ENCODE data around the gene SLC9C2. TPM values are rescaled to one million over a fixed set of nuclear protein-coding genes. Genes with fewer than 3 reads are reported as not detected.
"Not testable (repeated sequence)": the region's sequence is repeated elsewhere in the genome, so short reads cannot be mapped to it uniquely, and the experiment has no call there.

SLC9C2 gene
- total and polyA plus RNA-seq, 2 donors (not counting 1 experiment from before 2014, with no cell fraction given), result not detected

DNA sequence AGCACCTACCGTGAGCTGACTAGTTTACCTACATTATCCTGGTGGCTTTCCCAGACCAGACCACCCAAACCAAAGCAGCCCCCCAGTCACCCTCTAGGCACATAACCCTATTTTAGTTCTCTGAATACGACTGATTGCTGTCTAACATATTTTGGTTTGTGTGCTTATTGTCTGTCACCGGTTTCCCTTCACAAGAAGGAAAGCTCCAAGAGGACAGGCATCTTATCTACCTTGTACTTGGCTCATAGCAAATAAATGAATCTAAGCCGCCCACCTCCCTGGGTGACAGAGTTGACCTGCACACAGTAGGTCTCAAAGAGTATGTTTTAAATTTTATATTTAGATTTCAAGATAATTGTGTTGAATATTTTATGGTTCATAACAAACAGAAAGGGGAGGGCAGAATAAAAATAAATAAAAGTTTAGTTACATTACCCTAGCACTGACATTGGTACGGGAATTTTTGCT lies 126.6 kb downstream of the SLC9C2 start:
- Histone ChIP-seq H3K9ac (ENCODE audit: insufficient read depth, low read length) (peak overlapping the region; percentile 74), H2AFZ (ENCODE audit: low read length) (peak overlapping the region; percentile 76), H3K9me3 (ENCODE audit: control insufficient read depth, insufficient read depth, low read depth, low read length) (no peaks in the 10 kb centered on the region), H3K36me3 (ENCODE audit: control insufficient read depth, insufficient read depth, low read length) (peaks cover 2% of the 10 kb centered on the region), H4K20me1 (ENCODE audit: control insufficient read depth, extremely low read depth, insufficient read depth, low read length) (no peaks in the 10 kb centered on the region), H3K27me3 (ENCODE audit: control insufficient read depth, insufficient read depth, low read length) (no peaks in the 10 kb centered on the region), H3K4me3 (replicated peaks in 1 of 4; ENCODE audit: control extremely low read depth in 1 of 4, insufficient read depth in 1 of 4, low read depth in 3 of 4, low read length in 4 of 4) (peak overlapping the region; percentile 66 to 77 (median 71)), H3K79me2 (ENCODE audit: control insufficient read depth, insufficient read depth, low read length) (peaks cover 39% of the 10 kb centered on the region), H3K27ac (ENCODE audit: insufficient read depth, low read length) (peak overlapping the region; percentile 84), H3K4me2 (ENCODE audit: extremely low read depth, insufficient read depth, low read length) (peak overlapping the region; percentile 97), H3K4me1 (ENCODE audit: control insufficient read depth, extremely low read depth, insufficient read depth, low read length) (peaks cover 12% of the 10 kb centered on the region)
- DNase-seq (ENCODE audit: low read depth in 2 of 2), result no peak
- TF ChIP-seq EZH2 (IDR thresholded peaks at IDR 0.05; ENCODE audit: low read length, missing control alignments), result no peak
- TF ChIP-seq CTCF (conservative IDR thresholded peaks at IDR 0.05 in 1 of 2, IDR thresholded peaks at IDR 0.05 in 1 of 2; ENCODE audit: low read depth in 1 of 2, low read length in 2 of 2), result no peak

DNA sequence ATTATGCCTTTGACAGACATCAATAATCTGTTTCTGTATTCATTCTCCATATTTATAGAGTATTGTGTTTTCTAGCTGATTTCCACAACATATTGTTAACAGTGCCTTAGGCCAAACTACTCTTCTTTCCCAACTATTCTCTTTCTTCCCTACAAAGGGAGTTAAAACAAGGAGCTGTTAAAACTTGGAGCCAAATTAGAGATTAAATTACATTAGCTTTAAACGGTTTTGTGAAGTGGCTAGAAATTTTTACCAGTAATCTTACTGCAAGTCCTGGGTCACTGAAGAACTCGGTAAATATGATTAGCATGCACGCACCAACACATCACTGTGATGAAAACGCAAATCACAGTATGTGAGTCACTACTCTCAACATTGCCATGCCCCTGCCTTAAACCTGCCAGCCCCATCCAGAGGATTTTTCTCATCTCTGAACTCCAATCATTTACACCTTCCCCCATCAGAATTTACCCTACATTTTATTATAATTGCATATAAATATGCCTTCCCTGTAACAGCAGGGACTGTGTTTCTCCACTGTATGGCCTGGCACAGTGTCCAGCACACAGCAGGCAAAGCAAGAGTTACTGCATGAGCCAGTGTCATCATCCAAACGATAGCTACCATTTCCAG lies 127.2 kb downstream of the SLC9C2 start:
- H2AFZ ChIP-seq (ENCODE audit: low read length), result no peak overlapping the region
- peaks cover 12% of the 10 kb centered on the region for H3K4me1 ChIP-seq (ENCODE audit: control insufficient read depth, extremely low read depth, insufficient read depth, low read length)
- no peaks in the 10 kb centered on the region for H3K9me3 ChIP-seq (ENCODE audit: control insufficient read depth, insufficient read depth, low read depth, low read length)
- peak; percentile 80 to 83 for DNase-seq (ENCODE audit: low read depth in 2 of 2)
- H3K9ac ChIP-seq (ENCODE audit: insufficient read depth, low read length), result no peak overlapping the region
- peak overlapping the region; percentile 97 for H3K4me2 ChIP-seq (ENCODE audit: extremely low read depth, insufficient read depth, low read length)
- H3K27me3 ChIP-seq (ENCODE audit: control insufficient read depth, insufficient read depth, low read length), result no peaks in the 10 kb centered on the region
- TF ChIP-seq EZH2 (IDR thresholded peaks at IDR 0.05; ENCODE audit: low read length, missing control alignments) (no peak), CTCF (conservative IDR thresholded peaks at IDR 0.05 in 1 of 2, IDR thresholded peaks at IDR 0.05 in 1 of 2; ENCODE audit: low read depth in 1 of 2, low read length in 2 of 2) (no peak)
- H3K36me3 ChIP-seq (ENCODE audit: control insufficient read depth, insufficient read depth, low read length), result no peaks in the 10 kb centered on the region
- H3K27ac ChIP-seq (ENCODE audit: insufficient read depth, low read length), result peak overlapping the region; percentile 84
- H4K20me1 ChIP-seq (ENCODE audit: control insufficient read depth, extremely low read depth, insufficient read depth, low read length), result no peaks in the 10 kb centered on the region
- peak overlapping the region; percentile 66 to 77 (median 71) for H3K4me3 ChIP-seq (replicated peaks in 1 of 4; ENCODE audit: control extremely low read depth in 1 of 4, insufficient read depth in 1 of 4, low read depth in 3 of 4, low read length in 4 of 4)
- peaks cover 37% of the 10 kb centered on the region for H3K79me2 ChIP-seq (ENCODE audit: control insufficient read depth, insufficient read depth, low read length)

DNA sequence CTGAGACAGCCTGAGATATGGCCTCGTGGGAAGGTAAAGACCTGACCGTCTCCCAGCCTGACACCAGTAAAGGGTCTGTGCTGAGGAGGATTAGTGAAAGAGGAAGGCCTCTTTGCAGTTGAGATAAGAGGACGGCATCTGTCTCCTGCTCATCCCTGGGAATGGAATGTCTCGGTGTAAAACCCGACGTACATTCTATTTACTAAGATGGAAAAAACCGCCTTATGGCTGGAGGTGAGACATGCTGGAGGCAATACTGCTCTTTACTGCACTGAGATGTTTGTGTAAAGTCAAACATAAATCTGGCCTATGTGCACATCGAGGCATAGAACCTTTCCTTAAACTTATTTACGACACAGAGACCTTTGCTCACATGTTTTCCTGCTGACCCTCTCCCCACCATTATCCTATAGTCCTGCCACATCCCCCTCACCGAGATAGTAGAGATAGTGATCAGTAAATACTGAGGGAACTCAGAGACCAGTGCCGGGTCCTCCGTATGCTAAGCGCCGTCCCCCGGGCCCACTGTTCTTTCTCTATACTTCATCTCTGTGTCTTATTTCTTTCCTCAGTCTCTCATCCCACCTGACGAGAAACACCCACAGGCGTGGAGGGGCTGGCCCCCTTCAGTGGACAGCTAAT lies 128.0 kb downstream of the SLC9C2 start:
- peak overlapping the region; percentile 97 for H3K4me2 ChIP-seq (ENCODE audit: extremely low read depth, insufficient read depth, low read length)
- peak overlapping the region in 3 of 4 experiments; percentile 66 to 77 (median 71) for H3K4me3 ChIP-seq (replicated peaks in 1 of 4; ENCODE audit: control extremely low read depth in 1 of 4, insufficient read depth in 1 of 4, low read depth in 3 of 4, low read length in 4 of 4)
- peaks cover 31% of the 10 kb centered on the region for H3K79me2 ChIP-seq (ENCODE audit: control insufficient read depth, insufficient read depth, low read length)
- not testable (repeated sequence) for H4K20me1 ChIP-seq (ENCODE audit: control insufficient read depth, extremely low read depth, insufficient read depth, low read length); H3K27me3 ChIP-seq (ENCODE audit: control insufficient read depth, insufficient read depth, low read length); DNase-seq (ENCODE audit: low read depth in 2 of 2); H3K36me3 ChIP-seq (ENCODE audit: control insufficient read depth, insufficient read depth, low read length); H3K4me1 ChIP-seq (ENCODE audit: control insufficient read depth, extremely low read depth, insufficient read depth, low read length); H2AFZ ChIP-seq (ENCODE audit: low read length); H3K9ac ChIP-seq (ENCODE audit: insufficient read depth, low read length); H3K9me3 ChIP-seq (ENCODE audit: control insufficient read depth, insufficient read depth, low read depth, low read length)
- peak overlapping the region; percentile 84 for H3K27ac ChIP-seq (ENCODE audit: insufficient read depth, low read length)
